HG02852 (cell line): Measurements from ENCODE around the gene TGFB2.

Experiments
- ATAC-seq: cut with Tn5 transposase; IDR thresholded peaks from one replicate; pipeline ENCODE4 v1.9.1; 2021; ENCODE audit warnings: mild to moderate bottlenecking, moderate library complexity; ENCODE audit not compliant: unreplicated experiment

The TGFB2 gene

DNA sequence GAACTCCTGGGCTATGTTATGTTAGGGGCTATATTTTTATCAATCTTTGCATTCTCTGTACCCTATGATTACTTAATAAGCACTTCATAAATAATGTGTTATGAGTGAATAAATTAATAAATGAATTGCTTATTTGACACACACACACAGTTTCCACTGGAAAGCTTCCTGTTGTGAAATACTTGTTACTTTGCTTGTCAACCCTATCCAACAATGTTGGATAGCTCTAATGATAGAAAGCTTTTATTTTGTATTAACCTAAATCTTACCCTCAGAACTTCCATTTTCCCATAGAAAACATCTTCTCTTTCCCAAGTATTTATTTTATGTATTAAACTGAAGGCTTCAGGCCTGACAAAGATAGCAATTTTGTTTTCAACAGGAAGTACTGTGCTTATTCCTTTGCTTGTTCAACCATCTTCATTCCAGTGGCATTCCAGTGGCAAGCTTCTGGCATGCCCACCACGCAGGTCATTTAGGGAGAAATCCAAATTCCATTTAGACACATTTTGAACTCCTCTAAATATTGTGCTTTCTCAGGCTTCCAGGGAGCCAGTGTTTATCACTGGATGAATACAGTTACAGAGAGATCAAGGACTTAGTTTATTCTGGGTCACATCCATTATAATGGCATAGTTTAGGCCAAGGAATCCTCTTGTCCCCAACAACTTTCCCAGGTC is 134.4 kb downstream of the TGFB2 start:
- ATAC-seq, result no peak

DNA sequence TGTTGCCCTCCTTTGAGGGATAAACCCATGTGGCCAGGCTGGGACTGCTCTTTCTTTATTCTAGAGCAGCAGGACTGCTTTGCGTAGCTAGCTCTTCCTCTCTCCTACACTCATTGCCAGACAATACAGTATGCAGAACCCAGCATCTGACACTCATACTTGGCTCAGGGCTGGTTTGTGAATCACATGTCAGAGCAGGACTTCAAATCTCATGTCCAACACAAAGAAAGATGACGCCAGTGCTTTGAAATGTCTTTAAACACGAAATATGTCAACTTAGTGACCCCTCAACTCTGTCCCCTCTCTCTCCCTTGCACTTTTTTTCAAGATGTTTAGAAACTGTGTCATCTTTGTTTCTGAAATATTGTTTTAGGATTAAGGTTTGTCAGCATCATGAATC is 135.0 kb downstream of the TGFB2 start:
- ATAC-seq, result no peak

GRCh38 chr1:218480588-218481099 is 135.5 kb downstream of the TGFB2 start:
- no peak for ATAC-seq

DNA sequence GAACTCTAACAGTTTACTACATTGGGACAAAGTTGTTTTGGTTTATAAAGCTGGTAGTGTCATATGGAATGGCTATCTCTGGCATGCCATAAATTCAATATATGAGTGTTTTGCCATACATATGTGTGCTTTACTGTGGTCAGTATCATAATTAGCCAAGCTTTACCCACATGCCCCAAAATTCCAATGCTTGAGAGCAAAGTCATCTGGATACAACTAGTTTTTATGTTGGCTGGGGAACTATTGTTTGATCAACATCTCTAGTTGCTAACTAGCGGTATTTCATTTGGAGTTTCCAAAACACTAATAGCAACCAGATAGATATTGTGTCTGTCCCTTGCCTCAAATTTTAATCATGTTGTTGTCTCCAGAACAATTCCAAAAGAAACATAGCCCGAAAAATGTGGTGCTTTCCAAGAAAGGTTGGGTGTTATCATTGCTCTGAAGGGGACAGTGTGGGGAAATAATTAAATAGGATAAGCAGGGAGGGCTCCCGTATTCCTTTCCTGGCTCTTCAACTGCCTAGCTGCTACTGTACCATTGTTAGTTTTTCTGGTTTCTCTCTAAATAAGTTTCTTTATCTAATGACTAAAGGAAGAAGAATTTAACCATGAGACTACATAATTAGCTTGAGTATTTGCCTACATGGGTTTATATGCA is 136.1 kb downstream of the TGFB2 start:
- no peak for ATAC-seq

- ATAC-seq, result no peak
Observed at GRCh38 chr1:218482683-218483082, 137.5 kb downstream of the TGFB2 start.

DNA sequence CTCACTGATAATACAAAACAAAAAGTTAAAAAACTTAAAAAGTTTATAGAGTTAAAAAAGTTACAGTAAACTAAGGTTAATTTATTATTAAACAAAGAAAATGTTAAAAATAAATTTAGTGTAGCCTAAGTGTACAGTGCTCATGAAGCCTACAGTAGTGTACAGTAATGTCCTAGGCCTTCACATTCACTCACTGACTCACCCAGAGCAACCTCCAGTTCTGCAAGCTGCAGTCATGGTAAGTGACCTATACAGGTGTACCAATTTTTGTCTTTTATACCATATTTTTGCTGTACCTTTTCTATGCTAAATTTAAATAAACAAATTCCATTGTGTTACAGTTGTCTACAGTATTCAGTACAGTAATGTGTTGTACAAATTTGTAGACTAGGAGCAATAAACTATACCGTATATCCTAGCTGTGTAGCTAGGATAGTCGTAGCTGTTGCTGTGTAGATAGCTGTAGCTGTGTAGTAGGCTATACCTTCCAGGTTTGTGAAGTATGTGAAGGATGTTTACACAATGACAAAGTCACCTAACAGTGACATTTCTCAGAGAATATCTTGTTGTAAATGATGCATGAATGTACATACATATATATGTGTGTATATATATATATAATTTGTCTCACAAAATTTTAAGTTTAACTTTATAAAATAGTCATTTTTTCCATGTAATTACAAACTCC is 140.2 kb downstream of the TGFB2 start:
- ATAC-seq, result no peak

DNA sequence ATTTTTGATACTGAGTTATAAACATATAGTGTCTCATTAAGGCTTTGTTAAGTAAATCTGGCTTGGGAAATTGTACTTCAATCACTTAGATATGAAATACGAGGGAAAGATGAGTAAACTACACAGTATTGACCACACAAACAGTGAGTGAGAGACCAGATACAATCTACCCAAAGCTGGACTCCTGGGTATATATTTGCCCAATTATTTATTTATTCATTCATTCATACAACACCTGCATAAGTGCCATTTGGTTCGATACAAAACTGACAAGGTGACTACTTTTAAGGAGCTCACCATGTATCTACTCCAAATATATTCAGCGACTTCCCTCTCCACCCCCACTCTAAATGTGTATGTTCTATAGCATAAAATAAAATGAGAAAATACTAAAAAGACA is 143.4 kb downstream of the TGFB2 start:
- ATAC-seq, result no peak

GRCh38 chr1:218488986-218489385 is 143.8 kb downstream of the TGFB2 start:
- no peak for ATAC-seq

DNA sequence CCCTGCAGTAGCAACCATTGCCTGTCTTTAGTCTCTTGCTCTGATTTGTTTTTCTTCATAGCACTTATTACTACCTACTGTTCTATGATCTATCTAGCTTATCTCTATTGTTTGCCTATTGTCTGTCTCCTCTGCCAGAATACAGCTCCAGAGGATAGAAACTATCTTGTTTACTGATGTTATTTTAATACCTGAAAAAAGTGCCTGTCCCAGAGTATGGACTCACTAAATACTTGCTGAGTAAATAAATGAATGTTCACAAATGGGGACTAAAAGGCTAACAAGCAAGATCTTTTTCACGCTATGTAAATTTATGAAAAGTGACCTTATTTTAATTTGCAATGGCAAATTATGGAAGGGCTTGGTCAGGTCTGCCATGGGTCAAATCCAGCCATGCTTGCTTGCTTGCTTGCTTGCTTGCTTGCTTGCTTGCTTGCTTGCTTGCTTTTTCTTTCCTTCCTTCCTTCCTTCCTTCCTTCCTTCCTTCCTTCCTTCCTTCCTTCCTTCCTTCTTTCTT is 145.3 kb downstream of the TGFB2 start:
- no peak for ATAC-seq

DNA sequence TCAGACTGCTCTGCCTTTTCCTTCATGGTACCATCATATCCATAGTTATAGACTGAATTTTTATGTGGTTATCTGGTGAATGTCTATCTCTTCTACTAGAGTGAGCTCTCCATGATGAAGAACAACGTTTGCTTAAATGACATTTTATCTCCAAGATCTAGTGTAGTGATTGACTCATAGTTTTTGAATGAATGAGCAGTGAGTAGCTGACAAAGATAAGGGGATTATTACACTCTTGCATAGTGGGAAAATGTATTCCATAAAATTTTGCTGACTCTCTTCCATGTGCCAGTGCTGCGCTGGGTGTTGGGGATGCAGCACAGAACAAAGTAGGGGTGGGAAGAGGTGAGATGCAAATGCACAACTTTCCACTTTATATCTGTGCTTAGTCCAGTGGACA is 147.7 kb downstream of the TGFB2 start:
- ATAC-seq, result no peak

DNA sequence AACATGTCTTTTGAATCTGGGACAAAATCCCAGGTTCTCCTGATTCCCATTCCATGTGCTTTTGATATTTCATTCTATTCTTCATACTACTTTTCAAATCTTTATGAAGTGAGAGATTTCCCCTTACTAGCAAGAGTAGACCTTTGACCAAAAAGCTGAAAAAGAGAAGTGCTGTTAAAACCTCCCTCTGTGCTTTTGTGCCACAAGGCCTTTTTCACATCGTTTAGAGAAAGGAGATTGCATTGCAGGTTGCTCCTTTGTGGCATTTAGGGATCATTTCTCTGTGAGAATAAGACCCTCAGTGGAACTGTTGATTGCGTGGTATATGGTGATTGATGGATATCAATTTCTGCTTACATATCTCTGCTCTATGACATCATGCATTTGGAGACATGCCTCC is 148.8 kb downstream of the TGFB2 start:
- ATAC-seq, result no peak
